ENCODE data around the gene SHKBP1. TPM values are rescaled to one million over a fixed set of nuclear protein-coding genes. Genes with fewer than 3 reads are reported as not detected.

Gene SHKBP1
- polyA plus RNA-seq, 2 donors, result 47.9 to 53.6 TPM

- Histone ChIP-seq H3K4me3 (ENCODE audit: low read depth in 1 of 2, low read length in 2 of 2) (peak overlapping the region; percentile 56 to 60), H3K27ac (ENCODE audit: low read depth in 2 of 2, low read length in 1 of 2) (peak overlapping the region; percentile 88 to 97), H3K9me3 (ENCODE audit: control insufficient read depth in 2 of 2, insufficient read depth in 1 of 2, low read depth in 1 of 2, low read length in 1 of 2) (no peaks in the 10 kb centered on the region), H3K27me3 (ENCODE audit: control insufficient read depth in 1 of 2, insufficient read depth in 2 of 2, low read length in 2 of 2) (no peaks in the 10 kb centered on the region), H3K36me3 (ENCODE audit: control insufficient read depth in 2 of 2, insufficient read depth in 2 of 2, low read length in 1 of 2) (peaks cover 0 to 5% of the 10 kb centered on the region in 2 donors), H3K4me1 (ENCODE audit: control insufficient read depth in 2 of 2, insufficient read depth in 2 of 2, low read length in 1 of 2) (peaks cover 3 to 34% of the 10 kb centered on the region in 2 donors)
- 35 to 40% methylated on average over 50 of the region's 50 CpGs for whole genome bisulfite sequencing, 2 donors
Observed at GRCh38 chr19:40612831-40613689, 36.4 kb downstream of the SHKBP1 start.

GRCh38 chr19:40613690-40614621 lies 37.3 kb downstream of the SHKBP1 start:
- Histone ChIP-seq H3K9me3 (ENCODE audit: control insufficient read depth in 2 of 2, insufficient read depth in 1 of 2, low read depth in 1 of 2, low read length in 1 of 2) (no peaks in the 10 kb centered on the region), H3K4me3 (ENCODE audit: low read depth in 1 of 2, low read length in 2 of 2) (peak overlapping the region; percentile 56 to 60), H3K27me3 (ENCODE audit: control insufficient read depth in 1 of 2, insufficient read depth in 2 of 2, low read length in 2 of 2) (no peaks in the 10 kb centered on the region), H3K36me3 (ENCODE audit: control insufficient read depth in 2 of 2, insufficient read depth in 2 of 2, low read length in 1 of 2) (peaks cover 0 to 5% of the 10 kb centered on the region in 2 donors), H3K4me1 (ENCODE audit: control insufficient read depth in 2 of 2, insufficient read depth in 2 of 2, low read length in 1 of 2) (peaks cover 0 to 29% of the 10 kb centered on the region in 2 donors), H3K27ac (ENCODE audit: low read depth in 2 of 2, low read length in 1 of 2) (peak overlapping the region; percentile 88 to 97)
- WGBS, 2 donors, result 11% methylated on average over 57 to 67 of the region's 67 CpGs

GRCh38 chr19:40614622-40615411 lies 38.1 kb downstream of the SHKBP1 start:
- H3K27me3 ChIP-seq (ENCODE audit: control insufficient read depth in 1 of 2, insufficient read depth in 2 of 2, low read length in 2 of 2), result no peaks in the 10 kb centered on the region
- peaks cover 0 to 29% of the 10 kb centered on the region in 2 donors for H3K4me1 ChIP-seq (ENCODE audit: control insufficient read depth in 2 of 2, insufficient read depth in 2 of 2, low read length in 1 of 2)
- H3K4me3 ChIP-seq (ENCODE audit: low read depth in 1 of 2, low read length in 2 of 2), result peak overlapping the region; percentile 56 to 60
- peaks cover 6 to 8% of the 10 kb centered on the region in 2 donors for H3K36me3 ChIP-seq (ENCODE audit: control insufficient read depth in 2 of 2, insufficient read depth in 2 of 2, low read length in 1 of 2)
- H3K27ac ChIP-seq (ENCODE audit: low read depth in 2 of 2, low read length in 1 of 2), result peak overlapping the region; percentile 88 to 97
- no peaks in the 10 kb centered on the region for H3K9me3 ChIP-seq (ENCODE audit: control insufficient read depth in 2 of 2, insufficient read depth in 1 of 2, low read depth in 1 of 2, low read length in 1 of 2)
- 13 to 16% methylated on average over 25 to 27 of the region's 27 CpGs for WGBS, 2 donors

GRCh38 chr19:40616178-40616577 lies 39.5 kb downstream of the SHKBP1 start:
- peaks cover 0 to 22% of the 10 kb centered on the region in 2 donors for H3K4me1 ChIP-seq (ENCODE audit: control insufficient read depth in 2 of 2, insufficient read depth in 2 of 2, low read length in 1 of 2)
- no peak overlapping the region for H3K27ac ChIP-seq (ENCODE audit: low read depth in 2 of 2, low read length in 1 of 2)
- H3K27me3 ChIP-seq (ENCODE audit: control insufficient read depth in 1 of 2, insufficient read depth in 2 of 2, low read length in 2 of 2), result no peaks in the 10 kb centered on the region
- H3K9me3 ChIP-seq (ENCODE audit: control insufficient read depth in 2 of 2, insufficient read depth in 1 of 2, low read depth in 1 of 2, low read length in 1 of 2), result no peaks in the 10 kb centered on the region
- H3K4me3 ChIP-seq (ENCODE audit: low read depth in 1 of 2, low read length in 2 of 2), result no peak overlapping the region
- WGBS, 2 donors, result 74 to 79% methylated on average over 5 of the region's 5 CpGs
- peaks cover 7 to 10% of the 10 kb centered on the region in 2 donors for H3K36me3 ChIP-seq (ENCODE audit: control insufficient read depth in 2 of 2, insufficient read depth in 2 of 2, low read length in 1 of 2)

GRCh38 chr19:40616941-40617340 lies 40.3 kb downstream of the SHKBP1 start:
- H3K4me1 ChIP-seq (ENCODE audit: control insufficient read depth in 2 of 2, insufficient read depth in 2 of 2, low read length in 1 of 2), result peaks cover 0 to 15% of the 10 kb centered on the region in 2 donors
- no peaks in the 10 kb centered on the region for H3K9me3 ChIP-seq (ENCODE audit: control insufficient read depth in 2 of 2, insufficient read depth in 1 of 2, low read depth in 1 of 2, low read length in 1 of 2)
- no peak overlapping the region for H3K4me3 ChIP-seq (ENCODE audit: low read depth in 1 of 2, low read length in 2 of 2)
- no peaks in the 10 kb centered on the region for H3K27me3 ChIP-seq (ENCODE audit: control insufficient read depth in 1 of 2, insufficient read depth in 2 of 2, low read length in 2 of 2)
- H3K27ac ChIP-seq (ENCODE audit: low read depth in 2 of 2, low read length in 1 of 2), result no peak overlapping the region
- H3K36me3 ChIP-seq (ENCODE audit: control insufficient read depth in 2 of 2, insufficient read depth in 2 of 2, low read length in 1 of 2), result peaks cover 8 to 13% of the 10 kb centered on the region in 2 donors
- 94% methylated on average over 17 of the region's 17 CpGs for WGBS, 2 donors

GRCh38 chr19:40617961-40618360 lies 41.3 kb downstream of the SHKBP1 start:
- Histone ChIP-seq H3K27me3 (ENCODE audit: control insufficient read depth in 1 of 2, insufficient read depth in 2 of 2, low read length in 2 of 2) (no peaks in the 10 kb centered on the region), H3K36me3 (ENCODE audit: control insufficient read depth in 2 of 2, insufficient read depth in 2 of 2, low read length in 1 of 2) (peaks cover 13 to 22% of the 10 kb centered on the region in 2 donors), H3K4me1 (ENCODE audit: control insufficient read depth in 2 of 2, insufficient read depth in 2 of 2, low read length in 1 of 2) (peaks cover 0 to 12% of the 10 kb centered on the region in 2 donors), H3K27ac (ENCODE audit: low read depth in 2 of 2, low read length in 1 of 2) (no peak overlapping the region), H3K9me3 (ENCODE audit: control insufficient read depth in 2 of 2, insufficient read depth in 1 of 2, low read depth in 1 of 2, low read length in 1 of 2) (no peaks in the 10 kb centered on the region), H3K4me3 (ENCODE audit: low read depth in 1 of 2, low read length in 2 of 2) (no peak overlapping the region)
- 83 to 92% methylated on average over 4 of the region's 4 CpGs for WGBS, 2 donors

- Histone ChIP-seq H3K27me3 (ENCODE audit: control insufficient read depth in 1 of 2, insufficient read depth in 2 of 2, low read length in 2 of 2) (no peaks in the 10 kb centered on the region), H3K9me3 (ENCODE audit: control insufficient read depth in 2 of 2, insufficient read depth in 1 of 2, low read depth in 1 of 2, low read length in 1 of 2) (no peaks in the 10 kb centered on the region), H3K4me1 (ENCODE audit: control insufficient read depth in 2 of 2, insufficient read depth in 2 of 2, low read length in 1 of 2) (peaks cover 0 to 2% of the 10 kb centered on the region in 2 donors), H3K27ac (ENCODE audit: low read depth in 2 of 2, low read length in 1 of 2) (no peak overlapping the region), H3K36me3 (ENCODE audit: control insufficient read depth in 2 of 2, insufficient read depth in 2 of 2, low read length in 1 of 2) (peaks cover 13 to 31% of the 10 kb centered on the region in 2 donors), H3K4me3 (ENCODE audit: low read depth in 1 of 2, low read length in 2 of 2) (no peak overlapping the region)
- WGBS, 2 donors, result 76 to 78% methylated on average over 11 of the region's 11 CpGs
Observed at GRCh38 chr19:40619333-40620160, 42.9 kb downstream of the SHKBP1 start.

- 92 to 93% methylated on average over 8 of the region's 8 CpGs for WGBS, 2 donors
- Histone ChIP-seq H3K4me1 (ENCODE audit: control insufficient read depth in 2 of 2, insufficient read depth in 2 of 2, low read length in 1 of 2) (peaks cover 0 to 2% of the 10 kb centered on the region in 2 donors), H3K4me3 (ENCODE audit: low read depth in 1 of 2, low read length in 2 of 2) (no peak overlapping the region), H3K9me3 (ENCODE audit: control insufficient read depth in 2 of 2, insufficient read depth in 1 of 2, low read depth in 1 of 2, low read length in 1 of 2) (no peaks in the 10 kb centered on the region), H3K27me3 (ENCODE audit: control insufficient read depth in 1 of 2, insufficient read depth in 2 of 2, low read length in 2 of 2) (no peaks in the 10 kb centered on the region), H3K36me3 (ENCODE audit: control insufficient read depth in 2 of 2, insufficient read depth in 2 of 2, low read length in 1 of 2) (peaks cover 13 to 31% of the 10 kb centered on the region in 2 donors), H3K27ac (ENCODE audit: low read depth in 2 of 2, low read length in 1 of 2) (no peak overlapping the region)
Observed at GRCh38 chr19:40620161-40620485, 43.5 kb downstream of the SHKBP1 start.
